NOMO-1 treated with dmso at 0.1 percent for 144 hours (cell line): ENCODE measurements around the gene RNF152.
A peak's percentile ranks its signal among the peaks of the same experiment; 100 is the strongest.

Experiments
- DNase-seq: peaks from one replicate; lab custom pipeline; 2025; ENCODE audit not compliant: unreplicated experiment; lab: John Stamatoyannopoulos, UW

RNF152 gene

GRCh38 chr18:61854578-61855448, 38.0 kb downstream of the RNF152 start:
- DNase-seq: no peak

GRCh38 chr18:61853855-61854254, 39.0 kb downstream of the RNF152 start:
- DNase-seq: no peak

- no peak for DNase-seq
Observed at GRCh38 chr18:61852496-61852895, 40.3 kb downstream of the RNF152 start.

GRCh38 chr18:61851940-61852451, 40.8 kb downstream of the RNF152 start:
- DNase-seq: no peak

- DNase-seq: no peak
Observed at GRCh38 chr18:61851279-61851678, 41.5 kb downstream of the RNF152 start.

DNA sequence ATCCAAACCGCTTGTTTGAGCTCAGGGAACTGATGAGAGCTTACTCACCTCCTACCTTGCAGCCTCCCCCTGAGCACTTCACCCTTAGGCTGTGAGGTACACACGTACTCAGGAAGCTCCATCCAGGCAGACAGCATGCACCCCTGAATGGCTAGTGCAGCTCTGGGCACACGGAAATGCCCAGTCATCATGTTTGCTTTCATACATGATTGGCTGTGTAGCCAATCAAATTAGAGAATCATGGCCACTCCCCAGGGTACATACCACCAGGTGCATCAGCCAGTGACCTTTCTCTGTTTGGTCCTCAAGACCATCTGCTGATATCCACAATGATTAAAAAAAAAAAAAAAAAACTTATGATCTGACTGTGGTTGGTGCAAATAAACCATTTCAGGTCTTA, 42.1 kb downstream of the RNF152 start:
- DNase-seq: no peak

DNA sequence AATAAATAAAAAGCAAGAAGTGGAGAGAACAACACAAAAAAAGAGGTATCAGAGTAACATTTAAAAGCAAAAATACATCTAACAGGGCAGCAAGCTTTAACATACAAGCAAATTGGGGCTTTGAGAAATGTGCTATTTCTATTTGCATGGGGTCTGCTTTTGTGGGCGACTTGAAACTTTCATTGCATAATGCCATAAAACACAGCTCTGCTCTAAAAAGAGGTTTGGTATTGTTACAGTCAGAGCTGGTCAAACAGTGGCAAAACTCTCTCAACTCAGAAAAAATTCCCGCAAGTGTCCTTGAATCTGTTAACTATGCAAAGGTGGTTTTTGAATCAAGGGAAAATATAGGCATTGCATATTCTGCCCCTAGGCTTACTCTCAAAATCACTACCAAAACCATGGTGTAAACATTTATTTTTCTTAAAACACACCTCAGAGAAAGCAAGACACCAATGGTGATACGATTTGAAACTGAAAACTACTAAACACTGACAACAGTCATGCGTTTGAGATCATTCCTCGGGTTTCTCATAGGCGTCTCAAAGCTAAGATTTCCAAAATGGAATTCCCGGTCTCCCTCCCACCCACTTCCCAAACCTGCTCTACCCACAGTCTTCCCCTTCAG, 45.5 kb downstream of the RNF152 start:
- no peak for DNase-seq

DNA sequence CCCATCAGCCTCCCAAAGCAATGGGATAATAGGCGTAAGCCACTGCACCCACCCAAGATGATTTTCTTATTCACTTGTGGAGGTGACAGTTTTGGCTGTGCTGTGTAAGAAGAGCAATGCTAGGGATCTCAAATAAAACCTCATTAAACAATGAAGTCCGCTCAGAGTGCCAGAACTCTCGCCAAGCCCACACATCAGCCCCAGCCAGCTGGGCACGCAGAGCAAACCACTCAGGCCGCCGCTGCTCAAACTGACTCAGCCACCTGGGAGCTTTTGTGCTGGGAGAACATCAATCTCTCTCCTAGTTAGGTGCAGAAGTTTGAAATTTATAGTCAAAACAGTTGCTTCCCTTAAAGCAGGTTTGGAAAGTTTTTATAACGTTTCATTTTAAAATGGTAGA, 47.6 kb downstream of the RNF152 start:
- no peak for DNase-seq

GRCh38 chr18:61844726-61845125, 48.1 kb downstream of the RNF152 start:
- DNase-seq: no peak

DNA sequence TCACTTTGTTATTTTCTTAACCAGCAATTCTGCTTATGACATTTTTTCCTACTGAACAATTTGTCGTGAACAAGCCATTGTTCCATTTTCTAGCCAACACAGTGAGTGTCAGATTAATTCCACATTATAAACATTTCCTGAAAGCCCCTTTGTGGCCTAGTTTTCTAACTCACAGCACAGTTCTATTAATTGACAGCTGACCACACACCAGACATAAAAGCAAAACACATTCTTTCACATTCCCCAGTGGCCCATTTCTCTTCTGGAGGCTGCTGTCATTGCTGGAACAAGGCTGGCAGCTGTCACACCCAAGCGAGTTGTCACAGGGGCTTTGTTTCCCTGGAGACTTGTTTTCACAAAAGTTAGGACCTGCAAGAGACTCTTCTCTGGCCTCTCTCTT, 50.7 kb downstream of the RNF152 start:
- DNase-seq: no peak

GRCh38 chr18:61841706-61842105, 51.1 kb downstream of the RNF152 start:
- DNase-seq: no peak

- DNase-seq: no peak
Observed at GRCh38 chr18:61840324-61840723, 52.5 kb downstream of the RNF152 start.

- no peak for DNase-seq
Observed at GRCh38 chr18:61838521-61838920, 54.3 kb downstream of the RNF152 start.

GRCh38 chr18:61833978-61834377, 58.8 kb downstream of the RNF152 start:
- no peak for DNase-seq

- DNase-seq: peak; percentile 53
Observed at GRCh38 chr18:61833387-61833786, 59.4 kb downstream of the RNF152 start.

- no peak for DNase-seq
Observed at GRCh38 chr18:61832858-61833257, 59.9 kb downstream of the RNF152 start.

DNA sequence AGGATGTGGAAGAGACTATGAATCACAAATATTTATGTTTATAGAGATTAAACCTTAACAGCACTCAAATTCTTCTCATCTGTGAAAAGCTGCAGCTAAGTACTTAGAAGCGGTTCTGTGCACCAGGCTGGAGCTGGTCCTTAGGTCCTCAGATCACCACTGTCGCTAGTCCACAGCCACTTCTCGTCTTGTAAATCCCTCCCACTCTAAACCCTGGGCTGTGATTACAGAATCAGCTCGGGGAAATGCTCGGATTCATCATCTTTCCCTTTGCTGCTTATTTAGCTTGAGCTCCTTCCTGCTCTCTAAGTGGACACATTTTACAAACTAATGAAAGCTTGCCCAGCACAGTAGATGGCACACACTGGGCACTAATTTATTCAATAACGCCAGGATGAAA, 61.7 kb downstream of the RNF152 start:
- no peak for DNase-seq

DNA sequence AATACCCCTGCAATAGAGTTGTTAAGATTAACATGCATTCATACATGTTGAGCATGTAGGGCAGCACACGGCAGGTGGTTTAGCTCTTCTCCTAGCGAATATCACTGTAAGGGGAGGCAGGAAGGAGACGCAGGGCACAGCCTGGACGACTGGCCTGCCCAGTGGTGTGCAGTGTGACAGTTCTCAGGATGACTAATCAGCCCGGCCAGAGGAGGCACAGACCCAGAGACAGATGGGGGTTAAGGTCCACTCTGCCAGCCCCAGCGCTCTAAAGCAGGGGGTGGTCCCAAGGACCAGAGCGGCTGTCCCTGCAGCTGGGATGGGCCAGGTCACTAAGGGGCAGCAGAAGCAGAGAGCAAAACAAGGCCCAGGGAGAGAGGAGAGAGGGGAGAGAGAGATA, 63.7 kb downstream of the RNF152 start:
- DNase-seq: no peak

DNA sequence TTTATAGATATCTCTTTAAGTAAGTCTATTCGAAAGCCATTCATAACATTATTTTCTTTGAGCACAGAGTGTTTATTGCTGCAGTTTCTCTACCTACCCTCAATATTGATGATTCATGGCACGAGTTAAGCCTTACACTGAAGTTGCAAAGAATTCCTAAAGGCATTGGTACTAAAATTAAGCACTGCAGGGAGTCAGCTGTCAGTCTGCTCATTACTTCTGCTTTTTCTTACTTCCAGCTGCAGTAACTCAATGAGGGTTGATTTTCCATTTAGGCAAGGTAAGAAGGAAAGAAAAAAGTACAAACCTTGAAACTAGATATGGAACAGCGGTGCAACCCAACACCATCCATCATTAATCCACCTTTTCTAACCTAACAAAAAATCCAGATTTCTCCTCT, 65.2 kb downstream of the RNF152 start:
- no peak for DNase-seq

GRCh38 chr18:61825386-61825785, 67.4 kb downstream of the RNF152 start:
- no peak for DNase-seq

DNA sequence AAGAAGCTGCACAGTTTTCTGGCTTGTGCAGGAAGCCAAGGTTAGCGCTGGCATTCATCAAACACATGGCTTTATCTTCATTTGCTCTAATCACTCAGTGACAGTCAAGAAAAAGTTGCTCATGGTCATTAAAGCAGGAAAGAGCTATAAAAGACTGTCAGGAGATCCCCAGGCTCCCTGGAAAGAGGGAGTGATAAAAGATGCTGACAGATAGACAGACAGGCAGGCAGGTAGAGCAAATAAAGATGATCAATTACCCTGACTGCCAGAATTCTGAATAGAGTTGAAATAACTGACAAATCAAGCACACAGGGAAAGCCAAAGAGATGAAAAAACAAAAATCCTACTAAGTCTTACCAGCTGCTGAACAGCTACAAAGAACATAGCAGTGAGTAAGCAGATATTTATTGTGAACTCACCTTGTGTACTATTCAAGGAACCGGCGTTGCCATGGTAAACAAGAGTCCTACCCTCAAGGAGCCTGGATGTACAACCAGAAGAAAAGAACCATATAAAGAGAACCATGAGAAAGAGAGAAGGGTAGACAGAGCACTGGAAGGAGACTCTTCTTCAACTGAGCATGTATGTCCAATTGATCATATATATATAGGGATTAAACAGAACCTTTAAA, 68.0 kb downstream of the RNF152 start:
- no peak for DNase-seq

- DNase-seq: no peak
Observed at GRCh38 chr18:61823595-61823994, 69.2 kb downstream of the RNF152 start.
